ENCODE results near the gene TDRD5. TPM values are rescaled to one million over a fixed set of nuclear protein-coding genes. Genes with fewer than 3 reads are reported as not detected.

TDRD5 gene
- total and polyA plus RNA-seq, 2 experiments from 2014 or later = 1.4 TPM; not detected in 1

GRCh38 chr1:179632868-179633267, 41.2 kb downstream of the TDRD5 start:
- H3K27me3 Mint-ChIP-seq (ENCODE audit: insufficient read depth, low read depth, poor library complexity) = no peaks in the 10 kb centered on the region
- no peak overlapping the region for H3K4me3 ChIP-seq
- no peaks in the 10 kb centered on the region for H3K36me3 ChIP-seq (ENCODE audit: insufficient read depth)
- no peaks in the 10 kb centered on the region for H3K36me3 Mint-ChIP-seq (ENCODE audit: low read depth)
- ATAC-seq (no peak), DNase-seq (ENCODE audit: low spot score) (no peak)
- H3K27me3 ChIP-seq (ENCODE audit: insufficient read depth) = no peaks in the 10 kb centered on the region
- no peaks in the 10 kb centered on the region for H3K79me2 ChIP-seq (replicated peaks; ENCODE audit: insufficient read depth)
- H3K4me1 Mint-ChIP-seq = no peaks in the 10 kb centered on the region; the same call in 2 of the 3 replicates
- no peaks in the 10 kb centered on the region for H3F3A ChIP-seq (replicated peaks; ENCODE audit: low read depth)
- no peak overlapping the region for H3K27ac Mint-ChIP-seq
- no peaks in the 10 kb centered on the region for H4K20me1 ChIP-seq (replicated peaks; ENCODE audit: insufficient read depth)
- H3K4me2 ChIP-seq = no peak overlapping the region
- H2AFZ ChIP-seq = no peak overlapping the region
- H3K4me1 ChIP-seq (ENCODE audit: insufficient read depth) = no peaks in the 10 kb centered on the region
- no peaks in the 10 kb centered on the region for H3K9me3 Mint-ChIP-seq
- H3K9me2 ChIP-seq (ENCODE audit: insufficient read depth) = no peaks in the 10 kb centered on the region
- H3K4me3 Mint-ChIP-seq = no peak overlapping the region
- H3K27ac ChIP-seq (ENCODE audit: low read depth) = no peak overlapping the region
- TF ChIP-seq CTCF (conservative IDR thresholded peaks at IDR 0.05; ENCODE audit: low read depth in 2 of 2) (no peak), EZH2phosphoT487 (IDR thresholded peaks at IDR 0.05; ENCODE audit: unreplicated experiment) (no peak), POLR2AphosphoS5 (IDR thresholded peaks at IDR 0.05; ENCODE audit: low read depth) (no peak), ZNF462 (CRISPR knock-in tag; IDR thresholded peaks at IDR 0.05) (no peak), JUNB (IDR thresholded peaks at IDR 0.05; ENCODE audit: unreplicated experiment) (no peak), ETS1 (IDR thresholded peaks at IDR 0.05) (no peak), CREB1 (CRISPR knock-in tag; IDR thresholded peaks at IDR 0.05; ENCODE audit: low read depth) (no peak), NANOG (IDR thresholded peaks at IDR 0.05; ENCODE audit: borderline replicate concordance) (no peak), ZNF331 (CRISPR knock-in tag; IDR thresholded peaks at IDR 0.05; ENCODE audit: low read depth) (no peak), STAT1 (IDR thresholded peaks at IDR 0.05; ENCODE audit: unreplicated experiment) (no peak), EZH2 (IDR thresholded peaks at IDR 0.05; ENCODE audit: low read depth, unreplicated experiment) (no peak), ZNF114 (CRISPR knock-in tag; IDR thresholded peaks at IDR 0.05) (no peak)
- TF ChIP-seq, protein P1, sequence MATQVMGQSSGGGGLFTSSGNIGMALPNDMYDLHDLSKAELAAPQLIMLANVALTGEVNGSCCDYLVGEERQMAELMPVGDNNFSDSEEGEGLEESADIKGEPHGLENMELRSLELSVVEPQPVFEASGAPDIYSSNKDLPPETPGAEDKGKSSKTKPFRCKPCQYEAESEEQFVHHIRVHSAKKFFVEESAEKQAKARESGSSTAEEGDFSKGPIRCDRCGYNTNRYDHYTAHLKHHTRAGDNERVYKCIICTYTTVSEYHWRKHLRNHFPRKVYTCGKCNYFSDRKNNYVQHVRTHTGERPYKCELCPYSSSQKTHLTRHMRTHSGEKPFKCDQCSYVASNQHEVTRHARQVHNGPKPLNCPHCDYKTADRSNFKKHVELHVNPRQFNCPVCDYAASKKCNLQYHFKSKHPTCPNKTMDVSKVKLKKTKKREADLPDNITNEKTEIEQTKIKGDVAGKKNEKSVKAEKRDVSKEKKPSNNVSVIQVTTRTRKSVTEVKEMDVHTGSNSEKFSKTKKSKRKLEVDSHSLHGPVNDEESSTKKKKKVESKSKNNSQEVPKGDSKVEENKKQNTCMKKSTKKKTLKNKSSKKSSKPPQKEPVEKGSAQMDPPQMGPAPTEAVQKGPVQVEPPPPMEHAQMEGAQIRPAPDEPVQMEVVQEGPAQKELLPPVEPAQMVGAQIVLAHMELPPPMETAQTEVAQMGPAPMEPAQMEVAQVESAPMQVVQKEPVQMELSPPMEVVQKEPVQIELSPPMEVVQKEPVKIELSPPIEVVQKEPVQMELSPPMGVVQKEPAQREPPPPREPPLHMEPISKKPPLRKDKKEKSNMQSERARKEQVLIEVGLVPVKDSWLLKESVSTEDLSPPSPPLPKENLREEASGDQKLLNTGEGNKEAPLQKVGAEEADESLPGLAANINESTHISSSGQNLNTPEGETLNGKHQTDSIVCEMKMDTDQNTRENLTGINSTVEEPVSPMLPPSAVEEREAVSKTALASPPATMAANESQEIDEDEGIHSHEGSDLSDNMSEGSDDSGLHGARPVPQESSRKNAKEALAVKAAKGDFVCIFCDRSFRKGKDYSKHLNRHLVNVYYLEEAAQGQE (IDR thresholded peaks at IDR 0.05; ENCODE audit: unreplicated experiment) = no peak
